ENCODE results near the gene PSMD8.

PSMD8 gene

GRCh38 chr19:38352611-38353010 is 21.8 kb upstream of the PSMD8 start:
- H3K4me3 ChIP-seq: no peak overlapping the region
- TF ChIP-seq CTCF (IDR thresholded peaks at IDR 0.05): no peak
- no peak overlapping the region for H3K27ac ChIP-seq
- no peak for DNase-seq (ENCODE audit: low spot score)

- Histone ChIP-seq H3K27ac (no peak overlapping the region), H3K4me3 (no peak overlapping the region)
- no peak for TF ChIP-seq CTCF (IDR thresholded peaks at IDR 0.05)
- no peak for DNase-seq (ENCODE audit: low spot score)
These were observed 18.3 kb upstream of the PSMD8 start for GRCh38 chr19:38355728-38356725.

GRCh38 chr19:38358071-38358470 is 16.3 kb upstream of the PSMD8 start:
- DNase-seq (ENCODE audit: low spot score): no peak
- no peak overlapping the region for H3K27ac ChIP-seq
- H3K4me3 ChIP-seq: no peak overlapping the region
- TF ChIP-seq CTCF (IDR thresholded peaks at IDR 0.05): no peak

- no peak for DNase-seq (ENCODE audit: low spot score)
- no peak overlapping the region for H3K27ac ChIP-seq
- no peak for TF ChIP-seq CTCF (IDR thresholded peaks at IDR 0.05)
- no peak overlapping the region for H3K4me3 ChIP-seq
These were observed 14.9 kb upstream of the PSMD8 start for GRCh38 chr19:38359242-38360021.

- TF ChIP-seq CTCF (IDR thresholded peaks at IDR 0.05): no peak
- H3K27ac ChIP-seq: no peak overlapping the region
- DNase-seq (ENCODE audit: low spot score): no peak
These were observed 14.0 kb upstream of the PSMD8 start for GRCh38 chr19:38360351-38360750.

GRCh38 chr19:38360839-38361631 is 13.3 kb upstream of the PSMD8 start:
- no peak overlapping the region for H3K27ac ChIP-seq
- peak overlapping the region; percentile 79 for H3K4me3 ChIP-seq
- DNase-seq (ENCODE audit: low spot score): no peak
- no peak for TF ChIP-seq CTCF (IDR thresholded peaks at IDR 0.05)

More at GRCh38 chr19:38360351-38360750, 14.0 kb upstream of the PSMD8 start:
- H3K4me3 ChIP-seq: no peak overlapping the region
